Raji (cell line): Measurements from ENCODE around the gene RTP1.

Source experiments
- POLR2A ChIP-seq: IDR thresholded peaks from 2 replicates; pipeline ENCODE4 v1.6.1; 2011; ENCODE audit warnings: low read depth, low read length, control low read depth; ENCODE audit not compliant: insufficient read depth

RTP1 gene

DNA sequence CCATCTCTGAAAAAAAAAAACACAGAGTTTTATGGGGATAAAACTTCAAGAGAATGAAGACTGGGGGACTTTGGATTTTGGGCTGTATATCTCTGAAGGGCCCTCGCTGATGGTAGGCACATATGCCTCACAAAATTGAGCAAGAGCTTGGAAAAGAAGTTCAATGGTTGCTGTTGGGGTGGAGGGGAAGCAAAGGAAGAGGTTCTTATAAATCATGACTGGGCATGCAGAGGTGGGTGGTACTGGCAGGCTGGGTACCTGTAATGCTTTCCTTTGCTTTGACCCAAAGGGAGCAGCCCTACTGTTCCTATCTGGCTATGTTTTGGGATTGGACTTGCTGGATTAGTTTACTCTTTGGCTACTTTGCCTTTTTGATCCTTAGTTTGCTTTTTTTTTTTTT, 6.0 kb upstream of the RTP1 start:
- TF ChIP-seq POLR2A, result no peak

DNA sequence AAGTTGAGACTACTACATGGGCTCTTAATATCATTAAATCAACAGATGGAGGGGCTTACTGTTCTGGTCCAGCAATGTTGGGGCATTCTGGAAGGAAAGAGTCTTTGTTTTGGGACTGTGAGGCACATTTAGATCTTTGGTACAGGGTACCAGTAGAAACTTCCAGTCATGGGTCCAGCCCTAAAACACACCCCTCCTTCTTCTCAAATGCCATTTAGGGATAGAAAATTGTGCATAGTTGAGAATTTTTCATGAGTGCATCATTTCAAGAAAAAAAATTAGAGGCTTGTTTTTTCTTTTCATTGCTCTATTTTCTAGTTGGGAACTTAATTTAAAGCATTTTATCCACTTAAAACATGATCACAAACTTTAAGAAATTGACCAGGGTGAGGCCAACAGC, 4.1 kb upstream of the RTP1 start:
- TF ChIP-seq POLR2A, result no peak

DNA sequence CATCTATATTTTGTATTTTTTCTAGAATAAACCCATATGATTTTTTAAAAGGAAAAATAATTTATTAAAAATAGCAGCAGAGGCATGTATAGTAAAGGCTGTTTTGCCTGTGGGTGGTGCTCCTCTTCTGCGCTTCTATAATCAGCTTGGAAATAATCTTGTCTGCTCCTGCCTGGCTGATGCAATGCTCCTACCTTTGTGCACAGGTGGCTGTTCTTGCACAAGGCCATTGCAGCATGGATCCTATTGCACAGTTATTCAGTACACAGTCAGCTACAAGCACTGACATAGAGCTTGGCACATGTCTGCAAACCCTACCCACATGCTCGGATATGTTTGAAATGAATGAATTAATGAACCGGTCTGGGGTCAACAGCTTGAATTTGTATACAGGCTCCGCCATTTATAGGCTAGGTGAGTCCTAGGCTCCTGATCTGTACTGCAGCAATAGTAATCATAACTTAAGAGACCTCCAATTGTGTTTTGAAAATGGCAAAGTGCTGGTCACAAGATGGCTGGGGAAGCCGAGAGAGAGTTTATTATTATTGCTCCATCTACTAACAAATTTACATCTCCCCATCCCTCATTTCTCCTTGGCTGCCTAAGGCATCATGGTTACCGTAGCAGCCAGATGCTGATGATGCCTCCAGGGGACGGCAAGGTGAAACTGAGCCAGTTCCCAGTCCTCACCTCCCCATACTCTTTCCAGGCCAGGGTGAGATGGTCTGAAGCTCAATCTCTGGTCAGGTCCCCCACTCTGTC, 532 bp upstream of the RTP1 start:
- no peak for TF ChIP-seq POLR2A

DNA sequence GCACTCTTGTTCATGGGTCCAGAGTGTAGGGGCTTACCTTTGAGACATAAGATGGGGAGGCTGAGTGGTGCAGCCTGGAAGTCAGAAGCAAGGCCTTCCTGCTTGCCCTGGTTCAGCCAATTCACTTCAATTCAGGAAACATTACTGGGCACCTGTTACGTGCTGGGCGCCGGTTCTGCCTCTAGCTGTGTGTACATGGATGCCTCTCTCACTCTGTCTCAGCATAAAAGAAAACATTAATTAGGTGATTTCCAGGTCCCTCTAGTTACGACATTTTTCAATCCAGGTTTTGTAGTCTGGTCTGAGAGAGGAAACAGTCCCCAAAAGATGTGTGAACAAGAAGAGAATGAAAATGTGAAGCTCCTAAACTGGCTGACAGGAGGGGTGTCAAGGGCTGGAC, 1.2 kb downstream of the RTP1 start:
- no peak for TF ChIP-seq POLR2A

DNA sequence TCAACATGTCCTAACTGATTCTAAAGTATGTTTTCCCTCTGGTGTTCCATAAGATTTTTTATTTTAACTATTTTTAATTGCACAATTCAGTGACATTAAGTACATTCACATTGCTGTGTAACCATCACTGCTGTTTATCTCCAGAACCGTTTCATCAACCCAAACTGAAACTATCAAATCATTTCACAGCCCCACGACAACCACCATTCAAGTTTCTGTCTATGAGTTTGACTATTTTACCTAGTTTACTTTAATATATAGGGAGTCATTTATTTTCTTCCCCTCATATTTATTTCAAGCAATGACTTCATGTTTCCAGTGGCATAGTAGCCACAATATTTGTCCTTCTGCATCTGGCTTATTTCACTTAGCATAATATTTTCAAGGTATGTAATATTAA, 8.4 kb downstream of the RTP1 start:
- TF ChIP-seq POLR2A, result no peak

DNA sequence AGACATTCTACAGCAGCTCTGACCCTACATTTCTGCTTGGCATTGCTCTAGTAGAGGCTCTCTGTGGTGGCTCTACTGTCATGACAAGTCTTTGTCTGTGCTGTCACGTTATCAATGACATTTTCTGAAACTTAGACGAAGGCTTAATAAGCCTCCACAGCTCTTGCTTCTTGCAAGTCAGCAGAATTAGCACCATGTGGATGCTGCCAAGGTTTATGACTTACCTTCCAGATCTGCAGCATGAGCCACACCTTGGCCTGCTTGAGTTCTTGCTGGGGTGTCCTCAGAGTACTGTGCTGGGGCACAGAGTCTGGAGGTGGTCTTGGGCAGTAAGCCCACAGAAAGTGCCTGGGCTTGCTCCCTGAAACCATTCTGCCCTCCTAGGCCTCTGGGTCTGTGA, 9.8 kb downstream of the RTP1 start:
- TF ChIP-seq POLR2A, result no peak

DNA sequence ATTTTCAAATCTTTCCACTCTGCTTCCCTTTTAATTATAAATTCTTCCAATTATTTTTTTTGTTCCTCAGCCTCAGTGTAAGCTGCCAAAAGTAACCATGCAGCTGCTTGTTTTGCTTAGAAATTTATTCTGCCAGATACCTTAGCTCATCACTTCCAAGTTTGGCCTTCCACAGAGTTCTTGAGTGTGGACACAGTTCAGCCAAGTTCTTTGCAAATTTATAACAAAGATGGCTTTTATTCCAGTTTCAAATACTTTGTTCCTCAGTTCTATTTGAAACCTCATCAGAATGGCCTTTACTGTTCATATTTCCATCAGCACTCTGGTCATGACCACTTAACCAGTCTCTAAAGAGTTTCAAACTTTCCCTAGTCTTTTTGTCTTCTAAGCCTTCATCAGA, 10.3 kb downstream of the RTP1 start:
- TF ChIP-seq POLR2A, result no peak

DNA sequence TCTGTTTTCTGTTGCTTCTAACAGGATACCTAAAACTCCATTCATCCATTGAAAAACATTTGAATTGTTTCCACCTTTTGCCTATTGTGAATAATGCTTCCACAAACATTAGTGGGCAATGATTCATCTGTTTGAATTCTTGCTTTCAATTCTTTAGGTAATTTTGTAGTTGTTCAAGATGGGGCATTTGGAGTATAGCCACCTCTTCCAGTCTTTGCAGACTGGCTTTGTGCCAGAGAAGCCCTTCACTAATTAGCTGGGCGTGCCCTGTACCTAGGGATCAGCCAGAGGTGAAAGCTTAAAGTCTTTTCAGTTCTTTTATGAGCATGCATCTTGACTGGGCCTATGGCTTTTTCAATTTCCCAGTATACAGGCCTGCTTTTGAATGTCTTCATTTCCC, 10.9 kb downstream of the RTP1 start:
- TF ChIP-seq POLR2A, result no peak

DNA sequence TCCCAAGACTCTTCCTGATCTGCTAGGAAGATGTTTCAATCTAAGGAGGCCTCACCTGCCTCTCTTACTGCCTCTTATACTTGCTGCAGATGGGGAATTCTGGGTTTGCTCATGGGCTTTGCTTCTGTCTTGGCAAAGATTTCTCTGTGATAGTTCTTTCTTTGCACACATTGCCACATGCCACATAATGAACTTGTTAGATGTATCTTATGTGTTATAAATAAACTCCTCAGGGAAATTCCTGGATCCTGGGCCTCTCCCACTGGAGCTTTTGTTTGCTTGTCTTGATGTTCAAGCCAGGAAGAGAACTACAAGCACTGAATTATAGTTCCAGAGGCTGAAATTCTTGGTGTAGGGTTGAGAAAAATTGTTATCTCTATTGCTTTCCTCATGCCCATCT, 12.2 kb downstream of the RTP1 start:
- no peak for TF ChIP-seq POLR2A

DNA sequence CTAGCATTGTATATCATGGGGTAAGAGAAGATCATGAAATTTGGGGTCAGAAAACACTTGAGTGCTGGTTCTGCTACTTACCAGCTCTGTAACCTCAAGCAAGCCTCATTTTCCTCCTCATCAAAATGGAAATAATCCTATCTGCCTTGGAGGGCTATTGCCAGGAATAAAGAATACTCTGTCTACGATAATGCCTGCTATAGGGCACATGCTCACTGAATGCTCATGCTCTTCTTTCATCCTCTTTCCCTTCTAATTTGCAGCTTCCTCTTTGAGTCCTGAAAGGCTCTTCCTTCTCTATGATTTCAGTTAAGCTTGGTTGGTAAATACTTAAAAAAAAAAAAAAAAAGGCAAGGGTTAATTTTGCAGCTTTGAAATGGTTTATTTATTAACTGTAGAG, 12.8 kb downstream of the RTP1 start:
- TF ChIP-seq POLR2A, result no peak

DNA sequence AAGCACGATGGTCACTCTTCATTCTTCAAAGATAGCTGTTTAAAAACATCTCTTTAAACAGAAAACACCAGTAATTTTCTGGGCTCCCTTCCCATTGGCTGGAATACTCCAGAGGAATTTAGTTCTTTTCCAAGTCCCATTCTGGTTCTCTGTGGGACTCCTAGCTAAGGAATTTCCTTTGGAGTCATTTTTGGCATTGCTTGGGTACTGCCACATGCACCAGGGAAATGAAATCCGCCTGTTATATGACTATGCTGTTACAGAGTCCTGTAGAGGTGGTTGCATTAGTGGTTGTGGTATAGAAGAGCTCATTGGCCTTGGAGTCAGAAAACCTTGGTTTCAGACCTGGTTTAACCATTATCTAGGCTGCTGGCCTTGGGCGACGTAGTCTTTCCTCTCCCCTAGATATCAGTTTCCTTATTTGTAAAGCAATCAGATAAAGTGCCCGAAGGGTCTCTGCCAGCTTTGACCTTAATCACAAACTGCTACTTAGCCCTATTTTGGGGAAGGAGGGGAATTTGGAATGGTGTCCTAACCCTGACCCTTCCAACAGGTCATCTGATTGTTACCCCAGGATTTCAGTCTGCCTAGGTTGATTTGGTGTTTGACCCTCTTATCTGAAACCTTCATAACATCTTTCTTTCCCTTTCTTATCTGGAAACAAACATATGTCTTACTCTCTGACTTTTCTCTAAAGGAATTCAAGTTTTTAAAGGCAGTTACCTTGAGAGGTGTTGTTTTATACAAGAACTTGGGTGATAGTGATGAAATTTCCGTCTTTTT, 13.4 kb downstream of the RTP1 start:
- no peak for TF ChIP-seq POLR2A

DNA sequence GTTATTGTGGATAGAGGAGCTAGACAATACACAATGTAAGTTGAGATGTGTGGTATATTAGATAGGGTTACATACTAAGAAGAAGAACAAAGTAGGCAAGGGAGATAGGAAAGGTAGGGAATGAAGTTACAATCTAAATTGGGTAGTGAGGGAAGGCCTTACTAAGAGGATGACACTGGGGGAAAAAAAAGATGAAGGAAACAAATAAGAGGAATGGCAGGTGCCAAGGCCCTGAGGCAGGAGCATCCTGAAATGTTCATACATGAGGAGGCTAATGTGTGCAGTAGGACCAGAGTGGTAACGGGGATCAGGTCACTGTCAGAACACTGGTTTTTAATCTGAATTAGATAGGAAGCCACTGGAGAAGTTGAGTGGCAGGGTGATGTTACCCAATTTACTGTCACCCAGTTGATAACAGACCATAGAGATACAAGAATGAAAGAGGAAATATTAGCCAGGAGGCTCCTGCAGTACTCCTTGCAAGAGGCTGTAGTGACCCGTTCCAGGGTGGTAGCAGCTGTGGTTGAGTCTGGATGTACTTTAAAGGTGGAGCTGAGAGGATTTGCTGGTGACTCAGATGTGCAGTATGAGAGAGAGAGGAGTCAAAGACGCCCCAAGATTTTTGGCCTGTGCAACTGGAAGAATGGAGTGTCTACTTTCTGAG, 14.4 kb downstream of the RTP1 start:
- no peak for TF ChIP-seq POLR2A

DNA sequence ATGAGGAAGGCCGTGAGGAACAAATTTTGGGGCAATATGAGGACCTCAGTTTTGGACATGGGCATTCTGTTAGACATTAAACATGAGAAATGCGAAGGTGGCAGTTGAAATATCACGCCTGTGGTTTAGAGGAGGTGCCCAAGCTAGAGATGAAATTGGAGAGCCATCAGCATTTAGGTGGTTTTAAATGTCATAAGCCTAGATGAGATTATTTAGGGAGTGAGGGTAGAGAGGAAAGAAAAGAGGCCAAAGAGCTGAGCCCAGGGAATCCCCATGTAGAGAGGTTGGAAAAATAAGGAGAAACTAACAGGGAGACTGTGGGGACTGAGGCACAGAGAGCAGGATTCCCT, 14.9 kb downstream of the RTP1 start:
- TF ChIP-seq POLR2A, result no peak

DNA sequence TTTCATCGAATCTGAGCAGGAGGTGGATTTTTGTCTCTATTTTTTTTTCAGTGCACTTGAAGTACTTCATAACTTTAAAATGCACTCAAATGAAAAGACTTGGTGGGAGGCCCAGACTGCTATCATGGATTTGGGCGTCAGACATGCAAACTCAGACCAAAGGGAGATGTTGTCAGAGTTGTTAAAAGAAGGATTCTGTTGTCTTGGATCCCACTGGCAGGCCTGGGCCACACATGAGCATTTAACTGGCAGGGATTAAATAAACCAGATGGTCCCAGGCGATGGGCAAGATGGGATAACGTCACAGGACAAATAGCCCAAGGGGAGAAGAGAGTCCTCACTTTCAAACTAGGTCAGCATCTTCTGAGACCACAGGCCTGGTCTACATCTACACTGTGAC, 15.4 kb downstream of the RTP1 start:
- TF ChIP-seq POLR2A, result no peak

DNA sequence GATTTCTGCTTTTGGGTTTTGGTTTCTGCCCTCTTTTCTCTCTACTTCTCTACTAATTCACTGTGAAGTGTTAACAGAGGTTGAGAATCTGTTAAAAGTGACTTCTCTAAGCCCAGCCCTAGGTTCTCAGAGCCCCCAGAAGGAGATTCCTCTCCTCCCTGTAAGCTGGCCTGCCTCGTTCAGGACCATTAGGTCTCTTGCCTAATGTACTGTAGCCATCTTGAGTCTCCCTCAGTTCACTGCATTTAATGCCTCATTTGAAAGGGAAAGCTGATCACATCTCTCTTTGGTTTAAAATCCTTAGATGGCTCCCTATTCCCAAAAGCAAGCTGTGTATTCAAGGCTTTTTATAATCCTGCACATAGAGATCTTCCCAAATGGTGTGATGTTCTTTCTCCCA, 16.3 kb downstream of the RTP1 start:
- no peak for TF ChIP-seq POLR2A

DNA sequence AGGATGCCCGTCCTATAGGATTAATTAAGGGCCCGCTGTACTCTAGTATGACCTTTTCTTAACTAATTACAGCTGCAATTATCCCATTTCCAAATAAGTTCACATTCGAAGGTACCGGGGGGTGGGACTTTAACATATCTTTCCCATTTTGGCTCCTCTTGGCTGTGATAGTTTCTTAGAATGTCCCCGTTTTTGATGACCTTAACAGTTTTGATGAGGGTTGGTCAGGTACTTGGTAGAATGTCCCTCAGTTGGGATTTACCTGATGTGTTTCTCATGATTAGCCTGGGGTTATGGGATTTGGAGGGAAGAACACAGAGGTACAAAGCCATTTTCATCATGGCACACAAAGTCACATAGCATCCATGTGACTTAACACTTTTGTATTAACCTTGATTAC, 18.2 kb downstream of the RTP1 start:
- no peak for TF ChIP-seq POLR2A
